ENCODE results near the gene ZBTB34. TPM values are rescaled to one million over a fixed set of nuclear protein-coding genes. Genes with fewer than 3 reads are reported as not detected.

Gene ZBTB34
- total RNA-seq, 3 donors from 2014 or later (not counting 1 experiment from before 2014, with no cell fraction given): 8.9 to 13.9 (median 12.0) TPM

- Mint-ChIP-seq H3K4me3 (no peak overlapping the region), H3K36me3 (peaks cover 26% of the 10 kb centered on the region), H3K27ac (peak overlapping the region in 1 of 2 donors; percentile 5), H3K9me3 (no peaks in the 10 kb centered on the region), H3K4me1 (peaks cover 40 to 44% of the 10 kb centered on the region in 2 donors), H3K27me3 (ENCODE audit: low read depth in 2 of 2) (no peaks in the 10 kb centered on the region)
- no peak for TF ChIP-seq CTCF (IDR thresholded peaks at IDR 0.05)
- H3K27me3 ChIP-seq (ENCODE audit: control insufficient read depth, insufficient read depth, low read length): no peaks in the 10 kb centered on the region
- intact Hi-C loops (cut with micrococcal nuclease): no loop called here
- H3K4me1 ChIP-seq (ENCODE audit: control insufficient read depth, insufficient read depth, low read length): no peaks in the 10 kb centered on the region
- 98% methylated on average over 24 of the region's 24 CpGs for WGBS (ENCODE audit: insufficient coverage)
- DNase-seq (no peak), ATAC-seq (no peak)
- peaks cover 33% of the 10 kb centered on the region for H3K36me3 ChIP-seq (ENCODE audit: control insufficient read depth, insufficient read depth, low read length)
- H3K4me3 ChIP-seq (ENCODE audit: low read length): no peak overlapping the region
- H3K9me3 ChIP-seq (ENCODE audit: control insufficient read depth, insufficient read depth, low read length): no peaks in the 10 kb centered on the region
- no peak overlapping the region for H3K27ac ChIP-seq (ENCODE audit: low read length)
Observed at GRCh38 chr9:126833020-126833419, 27.4 kb upstream of the ZBTB34 start.

DNA sequence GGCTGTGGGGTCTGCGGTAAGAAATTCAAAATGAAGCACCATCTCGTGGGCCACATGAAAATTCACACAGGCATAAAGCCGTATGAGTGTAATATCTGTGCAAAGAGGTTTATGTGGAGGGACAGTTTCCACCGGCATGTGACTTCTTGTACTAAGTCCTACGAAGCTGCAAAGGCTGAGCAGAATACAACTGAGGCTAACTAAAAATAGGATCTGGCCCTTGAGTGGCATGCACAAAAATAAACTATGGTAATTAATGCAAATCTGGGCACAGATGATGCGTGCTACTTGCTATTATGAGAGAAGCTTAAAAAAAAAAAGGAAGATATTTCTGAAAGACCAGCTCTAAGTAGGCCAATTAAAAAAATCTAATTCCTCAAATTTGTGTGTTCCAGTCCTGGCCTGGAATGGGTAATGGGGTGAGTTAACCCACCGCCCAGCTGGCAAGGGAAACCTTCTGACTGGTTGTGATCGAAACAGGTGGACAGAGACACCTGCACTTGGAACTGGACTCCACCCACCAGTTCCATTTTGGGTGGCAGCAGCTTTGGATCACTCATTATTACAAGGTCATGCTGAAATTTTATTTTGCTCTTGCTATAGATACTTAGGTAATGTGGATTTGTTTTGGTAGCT, 26.6 kb upstream of the ZBTB34 start:
- Histone ChIP-seq H3K9me3 (ENCODE audit: control insufficient read depth, insufficient read depth, low read length) (no peaks in the 10 kb centered on the region), H3K4me1 (ENCODE audit: control insufficient read depth, insufficient read depth, low read length) (no peaks in the 10 kb centered on the region), H3K27me3 (ENCODE audit: control insufficient read depth, insufficient read depth, low read length) (no peaks in the 10 kb centered on the region), H3K4me3 (ENCODE audit: low read length) (no peak overlapping the region), H3K27ac (ENCODE audit: low read length) (no peak overlapping the region), H3K36me3 (ENCODE audit: control insufficient read depth, insufficient read depth, low read length) (peaks cover 33% of the 10 kb centered on the region)
- Mint-ChIP-seq H3K27me3 (ENCODE audit: low read depth in 2 of 2) (no peaks in the 10 kb centered on the region), H3K36me3 (peaks cover 26% of the 10 kb centered on the region), H3K4me3 (no peak overlapping the region), H3K27ac (peak overlapping the region; percentile 53 to 54), H3K9me3 (no peaks in the 10 kb centered on the region), H3K4me1 (peaks cover 44% of the 10 kb centered on the region in 2 donors)
- intact Hi-C loops (cut with micrococcal nuclease): no loop called here
- 90% methylated on average over 8 of the region's 8 CpGs for WGBS (ENCODE audit: insufficient coverage)
- DNase-seq (no peak), ATAC-seq (no peak)
- TF ChIP-seq CTCF (IDR thresholded peaks at IDR 0.05): no peak

DNA sequence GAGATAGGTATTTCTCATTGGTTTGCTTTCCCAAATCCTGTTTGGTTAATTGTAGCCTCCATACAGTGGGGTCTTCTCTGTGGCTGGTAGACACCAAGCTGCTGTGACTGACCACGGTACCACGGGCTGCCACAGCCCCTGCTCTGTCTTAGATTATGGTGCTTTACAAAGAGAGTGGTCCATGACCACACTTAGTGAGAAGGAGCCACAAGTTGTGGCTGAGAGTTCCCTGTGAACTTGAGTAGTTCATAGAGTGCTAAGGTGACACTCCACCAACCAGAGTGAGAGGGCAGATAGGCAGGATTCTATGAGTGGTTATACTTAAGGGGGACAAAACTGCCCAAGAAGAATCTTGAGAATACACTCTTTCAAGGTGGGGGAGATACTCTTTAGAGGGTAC, 25.8 kb upstream of the ZBTB34 start:
- peaks cover 37 to 43% of the 10 kb centered on the region in 2 donors for H3K4me1 Mint-ChIP-seq
- DNase-seq (no peak), ATAC-seq (peak in 1 of 3 donors; percentile 61)
- no peaks in the 10 kb centered on the region for H3K27me3 Mint-ChIP-seq (ENCODE audit: low read depth in 2 of 2)
- 46% methylated on average over 2 of the region's 2 CpGs for WGBS (ENCODE audit: insufficient coverage)
- H3K27ac Mint-ChIP-seq: peak overlapping the region; percentile 53 to 54
- no peaks in the 10 kb centered on the region for H3K9me3 Mint-ChIP-seq
- no peak for TF ChIP-seq CTCF (IDR thresholded peaks at IDR 0.05)
- Histone ChIP-seq H3K27me3 (ENCODE audit: control insufficient read depth, insufficient read depth, low read length) (no peaks in the 10 kb centered on the region), H3K4me1 (ENCODE audit: control insufficient read depth, insufficient read depth, low read length) (no peaks in the 10 kb centered on the region), H3K9me3 (ENCODE audit: control insufficient read depth, insufficient read depth, low read length) (no peaks in the 10 kb centered on the region), H3K4me3 (ENCODE audit: low read length) (no peak overlapping the region), H3K36me3 (ENCODE audit: control insufficient read depth, insufficient read depth, low read length) (peaks cover 33% of the 10 kb centered on the region), H3K27ac (ENCODE audit: low read length) (no peak overlapping the region)
- H3K36me3 Mint-ChIP-seq: peaks cover 26% of the 10 kb centered on the region
- intact Hi-C loops (cut with micrococcal nuclease): no loop called here
- H3K4me3 Mint-ChIP-seq: no peak overlapping the region

GRCh38 chr9:126836216-126836615, 24.2 kb upstream of the ZBTB34 start:
- peaks cover 26% of the 10 kb centered on the region for H3K36me3 Mint-ChIP-seq
- intact Hi-C loops (cut with micrococcal nuclease): no loop called here
- TF ChIP-seq CTCF (IDR thresholded peaks at IDR 0.05): no peak
- ATAC-seq (no peak), DNase-seq (no peak)
- Histone ChIP-seq H3K27ac (ENCODE audit: low read length) (no peak overlapping the region), H3K36me3 (ENCODE audit: control insufficient read depth, insufficient read depth, low read length) (peaks cover 30% of the 10 kb centered on the region), H3K27me3 (ENCODE audit: control insufficient read depth, insufficient read depth, low read length) (no peaks in the 10 kb centered on the region), H3K4me3 (ENCODE audit: low read length) (no peak overlapping the region), H3K9me3 (ENCODE audit: control insufficient read depth, insufficient read depth, low read length) (no peaks in the 10 kb centered on the region), H3K4me1 (ENCODE audit: control insufficient read depth, insufficient read depth, low read length) (no peaks in the 10 kb centered on the region)
- no peaks in the 10 kb centered on the region for H3K9me3 Mint-ChIP-seq
- H3K27ac Mint-ChIP-seq: peak overlapping the region in 1 of 2 donors; percentile 29
- H3K4me3 Mint-ChIP-seq: no peak overlapping the region
- no peaks in the 10 kb centered on the region for H3K27me3 Mint-ChIP-seq (ENCODE audit: low read depth in 2 of 2)
- 88% methylated on average over 1 of the region's 2 CpGs for WGBS (ENCODE audit: insufficient coverage)
- H3K4me1 Mint-ChIP-seq: peaks cover 31 to 43% of the 10 kb centered on the region in 2 donors
